GM13976 (cell line): ENCODE data around the gene IL3.

ENCODE experiments used
- DNase-seq: peaks from one replicate; pipeline ENCODE4 v3.0.0; 2012; ENCODE audit warnings: low spot score
- in situ Hi-C: fragments of 300-500 bp; cut with MboI; formaldehyde crosslinking; loops from one replicate; pipeline ENCODE4 v1.12.0; 2022; ENCODE audit warnings: low sequenced_read_pairs, mixed read lengths, inconsistent platforms; ENCODE audit not compliant: unreplicated experiment
- TF ChIP-seq, protein P1 (sequence below): IDR thresholded peaks from 2 replicates; pipeline ENCODE4 v1.5.1; 2012; ENCODE audit warnings: borderline replicate concordance, mild to moderate bottlenecking; ENCODE audit not compliant: insufficient read depth; ENCODE audit errors: extremely low read depth, missing control alignments, control extremely low read depth

IL3 gene

DNA sequence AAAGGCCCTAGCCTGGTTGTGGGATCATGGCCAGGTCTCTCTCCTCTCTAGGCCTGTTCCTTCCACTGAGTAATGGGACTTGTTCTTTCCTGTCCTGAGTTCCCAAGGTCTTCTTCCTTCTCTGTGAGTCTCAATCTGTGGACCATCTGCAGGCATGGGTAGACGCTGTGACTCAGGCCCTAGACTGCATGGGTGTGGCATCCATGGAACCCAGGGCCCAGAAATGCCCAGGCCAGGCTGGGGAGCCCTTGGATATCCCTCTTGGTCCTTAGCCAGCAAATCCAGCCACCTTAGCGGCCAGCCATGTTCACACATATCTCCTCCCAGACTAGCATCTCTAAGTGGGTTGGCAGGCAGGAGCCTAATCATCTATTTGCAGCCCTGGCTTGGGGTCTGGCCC is 46.7 kb upstream of the IL3 start:
- DNase-seq, result no peak
- in situ Hi-C loops, result loop anchor here (25.0 kb wide), 1 partner anchor 576 kb away; no protein-coding TSS in a partner anchor
- TF ChIP-seq, protein P1, sequence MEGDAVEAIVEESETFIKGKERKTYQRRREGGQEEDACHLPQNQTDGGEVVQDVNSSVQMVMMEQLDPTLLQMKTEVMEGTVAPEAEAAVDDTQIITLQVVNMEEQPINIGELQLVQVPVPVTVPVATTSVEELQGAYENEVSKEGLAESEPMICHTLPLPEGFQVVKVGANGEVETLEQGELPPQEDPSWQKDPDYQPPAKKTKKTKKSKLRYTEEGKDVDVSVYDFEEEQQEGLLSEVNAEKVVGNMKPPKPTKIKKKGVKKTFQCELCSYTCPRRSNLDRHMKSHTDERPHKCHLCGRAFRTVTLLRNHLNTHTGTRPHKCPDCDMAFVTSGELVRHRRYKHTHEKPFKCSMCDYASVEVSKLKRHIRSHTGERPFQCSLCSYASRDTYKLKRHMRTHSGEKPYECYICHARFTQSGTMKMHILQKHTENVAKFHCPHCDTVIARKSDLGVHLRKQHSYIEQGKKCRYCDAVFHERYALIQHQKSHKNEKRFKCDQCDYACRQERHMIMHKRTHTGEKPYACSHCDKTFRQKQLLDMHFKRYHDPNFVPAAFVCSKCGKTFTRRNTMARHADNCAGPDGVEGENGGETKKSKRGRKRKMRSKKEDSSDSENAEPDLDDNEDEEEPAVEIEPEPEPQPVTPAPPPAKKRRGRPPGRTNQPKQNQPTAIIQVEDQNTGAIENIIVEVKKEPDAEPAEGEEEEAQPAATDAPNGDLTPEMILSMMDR, result no peak

GRCh38 chr5:132016721-132017250 is 43.7 kb upstream of the IL3 start:
- DNase-seq, result no peak
- in situ Hi-C loops, result loop anchor here (25.0 kb wide), 1 partner anchor 579 kb away; no protein-coding TSS in a partner anchor
- TF ChIP-seq, protein P1, result no peak

DNA sequence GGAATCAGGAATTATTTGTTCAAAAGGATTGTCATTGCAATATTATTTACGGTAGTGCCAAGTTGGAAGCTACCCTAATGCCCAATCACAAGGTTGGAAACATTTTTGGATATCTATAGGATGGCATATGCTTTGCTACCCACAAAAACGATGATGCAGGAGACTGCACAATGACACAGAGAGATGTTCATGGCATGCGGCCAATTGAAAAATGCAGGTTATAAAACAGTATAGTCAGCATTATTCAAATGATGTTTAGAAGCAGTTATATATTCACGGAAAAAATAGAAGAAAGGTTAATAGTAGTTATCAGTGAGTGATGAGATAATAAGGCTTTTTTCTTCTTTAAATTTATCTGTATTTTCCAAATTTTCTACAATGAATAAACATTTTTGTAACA is 43.1 kb upstream of the IL3 start:
- in situ Hi-C loops, result loop anchor here (25.0 kb wide), 1 partner anchor 580 kb away; no protein-coding TSS in a partner anchor
- no peak for DNase-seq
- TF ChIP-seq, protein P1, result no peak

DNA sequence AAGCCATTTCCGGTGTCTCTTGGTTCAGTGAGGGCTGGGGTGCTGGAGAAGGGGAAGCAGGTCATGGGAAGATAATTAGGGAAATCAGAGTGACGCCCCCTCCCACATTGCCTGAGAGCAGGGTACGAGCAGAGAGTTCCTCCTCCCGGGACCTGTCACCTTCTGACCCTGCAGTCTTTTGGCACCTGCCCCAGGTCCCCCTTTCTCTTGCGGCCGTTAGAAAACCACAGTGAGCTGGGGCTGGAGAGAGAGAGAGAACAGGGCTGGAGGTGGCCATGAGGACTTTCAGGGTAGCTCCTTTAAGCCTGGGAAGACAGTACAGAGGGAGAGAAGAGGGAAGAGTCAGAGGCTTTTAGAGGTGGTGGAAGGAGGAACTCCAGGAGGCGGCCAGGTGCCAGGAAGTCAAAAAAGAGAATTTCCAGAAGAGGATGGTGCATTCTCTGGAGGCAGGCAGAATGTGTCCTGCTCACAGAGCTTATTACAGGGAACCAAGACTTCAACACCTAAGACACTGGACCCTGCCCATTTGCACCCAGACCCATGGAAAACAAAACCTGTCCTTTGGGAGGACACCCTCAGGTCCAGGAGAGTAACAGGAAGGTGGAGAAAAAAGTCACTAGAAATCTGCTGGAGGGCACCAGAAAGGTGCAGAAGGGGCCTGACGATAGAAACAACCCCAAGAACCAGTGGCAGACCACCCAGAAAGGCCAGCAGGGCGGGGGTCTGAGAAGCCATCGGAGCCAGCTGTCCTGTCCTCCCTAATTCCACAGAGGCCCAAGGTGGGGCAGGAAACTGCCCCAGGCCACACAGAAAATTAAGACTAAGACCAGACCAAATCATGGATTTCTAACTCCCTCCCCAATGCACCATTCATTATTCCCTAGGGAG is 42.5 kb upstream of the IL3 start:
- in situ Hi-C loops, result loop anchor here (25.0 kb wide), 1 partner anchor 581 kb away; no protein-coding TSS in a partner anchor
- DNase-seq, result no peak
- TF ChIP-seq, protein P1, result no peak

- TF ChIP-seq, protein P1, result no peak
- no peak for DNase-seq
- in situ Hi-C loops, result loop anchor here (25.0 kb wide), 1 partner anchor 582 kb away; no protein-coding TSS in a partner anchor
These were observed 41.1 kb upstream of the IL3 start for GRCh38 chr5:132019337-132019736.

- TF ChIP-seq, protein P1, result no peak
- peak; percentile 75 for DNase-seq
- in situ Hi-C loops, result loop anchor here (25.0 kb wide), 1 partner anchor 583 kb away; no protein-coding TSS in a partner anchor
These were observed 40.4 kb upstream of the IL3 start for GRCh38 chr5:132019857-132020555.
